T1000 (cell line): ENCODE measurements around the gene HEPH.
"Not testable (repeated sequence)": the region's sequence is repeated elsewhere in the genome, so short reads cannot be mapped to it uniquely, and the experiment has no call there.

Experiments used
- DNase-seq: peaks from one replicate; lab custom pipeline; 2025; ENCODE audit warnings: mixed read lengths; lab: John Stamatoyannopoulos, UW

The HEPH gene

DNA sequence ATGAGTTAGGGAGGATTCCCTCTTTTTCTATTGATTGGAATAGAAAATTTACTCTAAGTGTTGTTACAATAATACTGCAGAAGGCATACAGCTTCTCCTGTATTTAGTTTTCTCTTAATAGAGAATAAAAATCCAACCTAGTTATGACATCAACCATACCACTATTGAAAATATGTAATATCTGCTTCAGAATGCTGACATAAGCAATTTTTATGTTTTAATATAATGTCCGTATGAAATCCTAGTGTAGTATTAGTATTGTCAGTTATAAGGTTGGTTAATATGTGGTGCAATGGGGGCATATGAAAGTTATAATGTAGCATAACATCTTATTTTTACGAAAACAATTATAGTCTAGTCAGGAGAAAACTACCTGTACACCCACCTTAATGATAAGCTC lies 68.2 kb downstream of the HEPH start:
- no peak for DNase-seq

DNA sequence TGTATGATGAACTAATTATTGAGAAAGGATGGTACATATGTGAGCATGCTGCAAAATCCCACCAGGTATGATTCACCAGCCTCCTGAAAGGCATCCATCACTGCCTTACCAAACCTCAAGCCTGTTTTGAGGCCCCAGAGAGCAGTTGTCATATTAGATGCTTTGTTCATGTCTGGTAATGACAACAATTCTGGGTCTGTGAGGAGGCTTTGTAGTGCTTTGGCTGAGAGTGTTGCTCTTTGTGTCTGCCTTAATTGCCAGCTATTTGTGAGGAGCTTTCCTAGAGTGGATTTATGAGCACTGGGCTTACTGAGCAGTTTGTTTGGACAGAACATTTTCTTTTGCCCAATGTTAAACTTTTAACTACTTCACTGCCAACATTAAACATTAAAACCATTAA lies 69.2 kb downstream of the HEPH start:
- no peak for DNase-seq

DNA sequence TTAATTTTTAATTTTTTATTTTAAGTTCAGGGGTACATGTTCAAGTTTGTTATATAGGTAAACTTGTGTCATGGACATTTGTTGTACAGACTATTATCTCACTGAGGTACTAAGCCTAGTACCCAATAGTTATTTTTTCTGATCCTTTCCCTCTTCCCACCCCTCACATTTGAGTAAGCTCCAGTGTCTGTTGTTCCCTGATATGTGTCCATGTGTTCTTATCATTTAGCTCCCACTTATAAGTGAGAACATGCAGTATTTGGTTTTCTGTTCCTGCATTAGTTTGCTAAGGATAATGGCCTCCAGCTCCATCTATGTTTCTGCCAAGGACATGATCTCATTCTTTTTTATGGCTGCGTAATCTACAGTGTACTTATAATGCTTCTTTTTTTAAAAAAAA lies 69.9 kb downstream of the HEPH start:
- not testable (repeated sequence) for DNase-seq

DNA sequence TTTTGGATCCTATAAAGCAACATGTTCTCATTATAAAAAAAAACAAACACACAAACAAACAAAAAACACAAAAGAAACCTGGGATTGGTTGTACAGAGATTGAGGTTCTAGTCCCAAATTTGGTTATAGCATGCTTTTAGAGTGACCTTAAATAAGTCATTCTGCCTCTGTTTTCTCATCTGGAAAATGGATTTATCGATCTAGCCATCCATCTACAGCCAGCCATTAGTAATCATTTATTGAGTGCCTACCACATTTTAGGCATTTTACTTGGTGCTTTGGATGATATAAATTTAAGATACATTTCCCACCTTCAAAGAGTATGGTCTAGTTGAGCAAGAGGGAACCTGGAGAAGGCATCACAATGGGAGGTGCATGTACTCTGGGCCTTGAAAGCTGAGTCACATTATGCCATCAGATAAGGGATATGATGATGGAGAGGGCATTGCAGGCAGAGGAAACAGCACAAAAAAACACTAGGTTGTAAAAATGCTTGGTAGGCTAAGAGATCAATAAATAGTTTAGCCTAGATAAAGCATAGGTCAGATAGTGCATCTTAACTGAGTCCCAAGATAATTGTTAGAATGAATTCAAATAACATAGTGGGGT lies 91.4 kb downstream of the HEPH start:
- DNase-seq = no peak

DNA sequence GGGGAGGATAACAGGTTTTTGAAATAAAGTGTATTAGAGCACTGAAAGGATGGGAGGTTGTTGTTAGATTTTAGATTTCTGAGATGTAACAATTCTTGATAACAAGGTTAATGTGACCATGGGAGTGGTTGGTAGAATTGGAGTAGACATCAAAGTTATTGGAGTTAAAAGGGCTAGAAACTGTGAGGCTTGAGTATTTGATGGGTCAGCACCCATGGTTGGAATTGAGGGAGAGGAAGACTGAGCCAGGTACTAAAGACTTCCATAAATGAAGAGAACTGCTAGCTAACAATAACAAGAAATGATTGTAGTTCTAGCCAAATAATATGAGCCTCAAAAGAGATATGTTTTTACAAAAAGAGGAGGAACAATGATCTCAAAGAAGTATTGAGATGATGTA lies 98.8 kb downstream of the HEPH start:
- DNase-seq = no peak
